Progenitor cell of endocrine pancreas (in vitro differentiated cells): ENCODE results near the gene NBPF8. TPM values are rescaled to one million over a fixed set of nuclear protein-coding genes. Genes with fewer than 3 reads are reported as not detected.
"Not testable (repeated sequence)": the region's sequence is repeated elsewhere in the genome, so short reads cannot be mapped to it uniquely, and the experiment has no call there.

Experiments
- DNase-seq: peaks from one replicate; pipeline ENCODE4 v3.0.0; 2021; ENCODE audit warnings: low spot score; ENCODE audit not compliant: unreplicated experiment
- H3K27ac Mint-ChIP-seq: 2 replicates; pipeline ENCODE4 v1.8.0; 2021; ENCODE audit warnings: mild to moderate bottlenecking, moderate library complexity, mixed read lengths
- H3K27me3 Mint-ChIP-seq: 2 replicates; pipeline ENCODE4 v1.8.0; 2021; ENCODE audit warnings: mixed read lengths
- H3K36me3 Mint-ChIP-seq: 2 replicates; pipeline ENCODE4 v1.8.0; 2022; ENCODE audit warnings: mixed read lengths; ENCODE audit not compliant: insufficient read depth
- H3K4me1 Mint-ChIP-seq: 2 replicates; pipeline ENCODE4 v1.8.0; 2021; ENCODE audit warnings: low read depth, mixed read lengths
- H3K4me3 Mint-ChIP-seq: 2 replicates; pipeline ENCODE4 v1.8.0; 2021; ENCODE audit warnings: low read depth, mild to moderate bottlenecking, moderate library complexity, mixed read lengths
- H3K9me3 Mint-ChIP-seq: 2 replicates; pipeline ENCODE4 v1.8.0; 2021; ENCODE audit warnings: low read depth, mixed read lengths
- CTCF ChIP-seq: fragments of 200-600 bp; sonication (generic); IDR thresholded peaks from one replicate; pipeline ENCODE4 v1.5.0; 2021; ENCODE audit warnings: antibody characterized with exemption, mild to moderate bottlenecking; ENCODE audit not compliant: unreplicated experiment
- total RNA-seq: library from RNA; stranded (reverse); gene quantifications from 2 replicates; pipeline ENCODE4 v1.2.1, GENCODE V29; 2021

NBPF8 gene
- total RNA-seq, 1 donor from 2014 or later = 16.6 TPM

GRCh38 chr1:120449124-120449523, 34.3 kb downstream of the NBPF8 start:
- not testable (repeated sequence) for H3K36me3 Mint-ChIP-seq, DNase-seq, H3K4me3 Mint-ChIP-seq, H3K4me1 Mint-ChIP-seq, H3K27me3 Mint-ChIP-seq, H3K9me3 Mint-ChIP-seq, H3K27ac Mint-ChIP-seq
- peak; percentile 38 for TF ChIP-seq CTCF

Other genes with a start within 250 kb of the NBPF8 start
- gene SEC22B, start 238.5 kb upstream of the NBPF8 start, total RNA-seq = 28.1 and 29.8 TPM in 2 replicates